Measurements from ENCODE around the gene RNF40. TPM values are rescaled to one million over a fixed set of nuclear protein-coding genes. Genes with fewer than 3 reads are reported as not detected.

RNF40 gene
- total RNA-seq, 1 experiment from 2014 or later: 64.1 TPM

GRCh38 chr16:30783280-30784109 lies 21.4 kb downstream of the RNF40 start:
- Histone ChIP-seq H3K4me3 (ENCODE audit: low read length) (no peak overlapping the region), H3K27me3 (ENCODE audit: low read length) (no peaks in the 10 kb centered on the region), H3K9me2 (replicated peaks; ENCODE audit: low read length) (no peaks in the 10 kb centered on the region), H3K79me2 (ENCODE audit: low read length) (peaks cover 21% of the 10 kb centered on the region), H3F3A (ENCODE audit: low read length, unreplicated experiment) (no peaks in the 10 kb centered on the region), H4K20me1 (ENCODE audit: low read length) (no peaks in the 10 kb centered on the region), H3K9me3 (ENCODE audit: low read length) (no peaks in the 10 kb centered on the region), H3K27ac (ENCODE audit: low read length) (no peak overlapping the region), H3K9ac (ENCODE audit: low read length) (no peak overlapping the region), H3K36me3 (ENCODE audit: low read depth, low read length) (no peaks in the 10 kb centered on the region), H3K4me2 (ENCODE audit: low read length) (no peak overlapping the region), H2AFZ (ENCODE audit: low read length) (no peak overlapping the region), H3K4me1 (ENCODE audit: insufficient read depth, low read length) (peaks cover 4% of the 10 kb centered on the region; the same call in 1 of the 2 replicates)
- intact Hi-C loops (cut with micrococcal nuclease): no loop called here
- CTCF ChIA-PET: no interaction called here
- TF ChIP-seq CTCF (conservative IDR thresholded peaks at IDR 0.05; ENCODE audit: low read depth, low read length) (no peak), EZH2 (IDR thresholded peaks at IDR 0.05; ENCODE audit: low read length, unreplicated experiment) (no peak), EZH2phosphoT487 (IDR thresholded peaks at IDR 0.05; ENCODE audit: borderline replicate concordance, low read length) (no peak)
- POLR2A ChIA-PET (ENCODE audit: unreplicated experiment): interaction anchor here (0.7 kb wide), 1 partner anchor 23 kb away, joined by 3 read pairs; no protein-coding TSS in a partner anchor
- no peak for DNase-seq
- ATAC-seq: no peak
- no TSS peak for BruUV-seq (replicated peaks)

GRCh38 chr16:30784215-30784614 lies 22.1 kb downstream of the RNF40 start:
- H3K9me2 ChIP-seq (replicated peaks; ENCODE audit: low read length): no peaks in the 10 kb centered on the region
- ChIA-PET CTCF (no interaction called here), POLR2A (ENCODE audit: unreplicated experiment) (no interaction called here)
- no peak overlapping the region for H3K27ac ChIP-seq (ENCODE audit: low read length)
- no TSS peak for BruUV-seq (replicated peaks)
- no peak for TF ChIP-seq EZH2phosphoT487 (IDR thresholded peaks at IDR 0.05; ENCODE audit: borderline replicate concordance, low read length)
- TF ChIP-seq EZH2 (IDR thresholded peaks at IDR 0.05; ENCODE audit: low read length, unreplicated experiment): no peak
- no peak for TF ChIP-seq CTCF (conservative IDR thresholded peaks at IDR 0.05; ENCODE audit: low read depth, low read length)
- H4K20me1 ChIP-seq (ENCODE audit: low read length): no peaks in the 10 kb centered on the region
- H3K27me3 ChIP-seq (ENCODE audit: low read length): no peaks in the 10 kb centered on the region
- H3K4me2 ChIP-seq (ENCODE audit: low read length): no peak overlapping the region
- no peak overlapping the region for H2AFZ ChIP-seq (ENCODE audit: low read length)
- no peak overlapping the region for H3K9ac ChIP-seq (ENCODE audit: low read length)
- no peaks in the 10 kb centered on the region for H3K9me3 ChIP-seq (ENCODE audit: low read length)
- no peaks in the 10 kb centered on the region for H3K36me3 ChIP-seq (ENCODE audit: low read depth, low read length)
- DNase-seq (no peak), ATAC-seq (no peak)
- intact Hi-C loops (cut with micrococcal nuclease): no loop called here
- H3K79me2 ChIP-seq (ENCODE audit: low read length): peaks cover 21% of the 10 kb centered on the region
- peaks cover 4% of the 10 kb centered on the region; the same call in 1 of the 2 replicates for H3K4me1 ChIP-seq (ENCODE audit: insufficient read depth, low read length)
- H3F3A ChIP-seq (ENCODE audit: low read length, unreplicated experiment): no peaks in the 10 kb centered on the region
- H3K4me3 ChIP-seq (ENCODE audit: low read length): no peak overlapping the region
